Mesenchymal stem cell (in vitro differentiated cells and primary cell): Measurements from ENCODE around the gene CCDC51.

Experiments used
- DNase-seq: peaks from one replicate; pipeline ENCODE4 v3.0.0-alpha.2; 2013
- H2AFZ ChIP-seq: one replicate; pipeline ENCODE4 v1.6.1; 2013; ENCODE audit warnings: low read depth, mild to moderate bottlenecking, control low read depth, inconsistent platforms, low read length, moderate library complexity
- H2AK5ac ChIP-seq: 2 replicates; pipeline ENCODE4 v1.6.1; 2013; ENCODE audit warnings: low read length, moderate library complexity, mild to moderate bottlenecking, inconsistent platforms; ENCODE audit not compliant: severe bottlenecking
- H2BK120ac ChIP-seq: one replicate; pipeline ENCODE4 v1.6.1; 2013; ENCODE audit warnings: low read depth, mild to moderate bottlenecking, inconsistent platforms, low read length, moderate library complexity
- H2BK12ac ChIP-seq, 2 experiments: one replicate each; pipeline ENCODE4 v1.6.1; 2013; ENCODE audit warnings: inconsistent platforms in 2 of 2, low read length in 2 of 2, mild to moderate bottlenecking in 2 of 2, moderate library complexity in 2 of 2, control low read depth in 1 of 2
- H2BK15ac ChIP-seq: one replicate; pipeline ENCODE4 v1.6.1; 2013; ENCODE audit warnings: mild to moderate bottlenecking, low read depth, inconsistent platforms; ENCODE audit not compliant: poor library complexity, severe bottlenecking
- H2BK5ac ChIP-seq: 2 replicates; pipeline ENCODE4 v1.6.1; 2013; ENCODE audit warnings: low read depth, mild to moderate bottlenecking, low read length, control low read depth, inconsistent platforms; ENCODE audit not compliant: poor library complexity, severe bottlenecking
- H3K14ac ChIP-seq, 2 experiments: one replicate each; pipeline ENCODE4 v1.6.1; 2013; ENCODE audit warnings: inconsistent platforms in 2 of 2, low read length in 2 of 2, control low read depth in 1 of 2, mild to moderate bottlenecking in 1 of 2, moderate library complexity in 1 of 2
- H3K18ac ChIP-seq, 2 experiments: one replicate each; pipeline ENCODE4 v1.6.1; 2013; ENCODE audit warnings: inconsistent platforms in 2 of 2, low read length in 2 of 2, control low read depth in 1 of 2, low read depth in 1 of 2, mild to moderate bottlenecking in 1 of 2
- H3K23ac ChIP-seq, 2 experiments: one replicate each; pipeline ENCODE4 v1.6.1; 2013; ENCODE audit warnings: inconsistent platforms in 2 of 2, low read length in 2 of 2, mild to moderate bottlenecking in 2 of 2, moderate library complexity in 2 of 2, control low read depth in 1 of 2
- H3K27ac ChIP-seq: 2 replicates; pipeline ENCODE4 v1.5.1; 2013; ENCODE audit warnings: mild to moderate bottlenecking, moderate library complexity, low read length, control low read depth, inconsistent platforms; ENCODE audit not compliant: poor library complexity, severe bottlenecking
- H3K27me3 ChIP-seq, 2 experiments: 2 replicates each; pipeline versions ENCODE4 v1.6.1 to v1.7.0; 2013; ENCODE audit warnings: low read length in 2 of 2, mild to moderate bottlenecking in 2 of 2, moderate library complexity in 2 of 2, control low read depth in 1 of 2, inconsistent platforms in 1 of 2; ENCODE audit not compliant: control insufficient read depth in 1 of 2, insufficient read depth in 1 of 2
- H3K36me3 ChIP-seq, 2 experiments: 2 replicates each; pipeline versions ENCODE4 v1.6.1 to v1.7.0; 2013; ENCODE audit warnings: low read length in 2 of 2, control low read depth in 1 of 2, inconsistent platforms in 1 of 2, low read depth in 1 of 2, mild to moderate bottlenecking in 1 of 2; ENCODE audit not compliant: insufficient read depth in 2 of 2, control insufficient read depth in 1 of 2
- H3K4ac ChIP-seq, 2 experiments: one replicate each; pipeline ENCODE4 v1.6.1; 2013; ENCODE audit warnings: inconsistent platforms in 2 of 2, low read length in 2 of 2, mild to moderate bottlenecking in 2 of 2, moderate library complexity in 2 of 2, control low read depth in 1 of 2, low read depth in 1 of 2
- H3K4me1 ChIP-seq: 2 replicates; pipeline ENCODE4 v1.6.1; 2013; ENCODE audit warnings: low read depth, low read length, control low read depth; ENCODE audit not compliant: control insufficient read depth, insufficient read depth
- H3K4me2 ChIP-seq: 2 replicates; pipeline ENCODE4 v1.6.1; 2013; ENCODE audit warnings: low read length, mild to moderate bottlenecking, inconsistent platforms; ENCODE audit not compliant: poor library complexity, severe bottlenecking
- H3K4me3 ChIP-seq, 2 experiments: 2 replicates each; pipeline versions ENCODE4 v1.5.1 to v1.7.0; 2013; ENCODE audit warnings: low read length in 2 of 2, mild to moderate bottlenecking in 2 of 2, control low read depth in 1 of 2, low read depth in 1 of 2; ENCODE audit not compliant: insufficient read depth in 1 of 2
- H3K79me1 ChIP-seq: replicated peaks from 2 replicates; pipeline ENCODE4 v1.6.1; 2013; ENCODE audit warnings: mild to moderate bottlenecking, control low read depth, low read length, inconsistent platforms; ENCODE audit not compliant: poor library complexity, severe bottlenecking
- H3K9ac ChIP-seq: 2 replicates; pipeline ENCODE4 v1.7.0; 2013; ENCODE audit warnings: mild to moderate bottlenecking, low read length, moderate library complexity
- H3K9me3 ChIP-seq: 2 replicates; pipeline ENCODE4 v1.7.0; 2013; ENCODE audit warnings: mild to moderate bottlenecking, low read length; ENCODE audit not compliant: control insufficient read depth
- H4K8ac ChIP-seq: one replicate; pipeline ENCODE4 v1.6.1; 2013; ENCODE audit warnings: inconsistent platforms, mild to moderate bottlenecking, low read length, moderate library complexity
- H4K91ac ChIP-seq: one replicate; pipeline ENCODE4 v1.6.1; 2013; ENCODE audit warnings: mild to moderate bottlenecking, low read length, inconsistent platforms
- WGBS: methylation state at CpG from one replicate; pipeline ENCODE4 v1.1.7; 2013; ENCODE audit warnings: mixed read lengths; 5-methylcytosine and 5-hydroxymethylcytosine counted together

The CCDC51 gene

GRCh38 chr3:48436855-48437254 lies 3.1 kb downstream of the CCDC51 start:
- H3K14ac ChIP-seq, result no peak overlapping the region
- 92% methylated on average over 7 of the region's 7 CpGs for WGBS
- no peak overlapping the region for H2AK5ac ChIP-seq
- H3K27ac ChIP-seq, result no peak overlapping the region
- H4K8ac ChIP-seq, result no peak overlapping the region
- H3K9ac ChIP-seq, result no peak overlapping the region
- H3K9me3 ChIP-seq, result no peaks in the 10 kb centered on the region
- no peak overlapping the region for H4K91ac ChIP-seq
- H2BK15ac ChIP-seq, result no peak overlapping the region
- H3K23ac ChIP-seq, result no peak overlapping the region
- H3K4ac ChIP-seq, result no peak overlapping the region
- H3K18ac ChIP-seq, result no peak overlapping the region
- no peak overlapping the region for H3K4me3 ChIP-seq
- no peak overlapping the region for H3K4me2 ChIP-seq
- H2AFZ ChIP-seq, result no peak overlapping the region
- peaks cover 23% of the 10 kb centered on the region for H3K79me1 ChIP-seq
- H3K36me3 ChIP-seq, result peaks cover 21 to 28% of the 10 kb centered on the region in 2 experiments
- no peak overlapping the region for H2BK5ac ChIP-seq
- peaks cover 27% of the 10 kb centered on the region for H3K4me1 ChIP-seq
- DNase-seq, result no peak
- no peaks in the 10 kb centered on the region for H3K27me3 ChIP-seq
- H2BK12ac ChIP-seq, result no peak overlapping the region
- H2BK120ac ChIP-seq, result no peak overlapping the region

- no peaks in the 10 kb centered on the region for H3K9me3 ChIP-seq
- H2BK12ac ChIP-seq, result no peak overlapping the region
- no peak overlapping the region for H2BK120ac ChIP-seq
- no peak overlapping the region for H3K4me2 ChIP-seq
- H3K79me1 ChIP-seq, result peaks cover 21% of the 10 kb centered on the region
- H3K18ac ChIP-seq, result no peak overlapping the region
- H3K27ac ChIP-seq, result no peak overlapping the region
- peaks cover 21 to 26% of the 10 kb centered on the region in 2 experiments for H3K36me3 ChIP-seq
- DNase-seq, result no peak
- no peak overlapping the region for H3K4me3 ChIP-seq
- no peak overlapping the region for H3K14ac ChIP-seq
- H3K27me3 ChIP-seq, result no peaks in the 10 kb centered on the region
- no peak overlapping the region for H3K9ac ChIP-seq
- H3K23ac ChIP-seq, result no peak overlapping the region
- H4K8ac ChIP-seq, result no peak overlapping the region
- no peak overlapping the region for H2AFZ ChIP-seq
- no peak overlapping the region for H4K91ac ChIP-seq
- H2BK5ac ChIP-seq, result no peak overlapping the region
- H3K4me1 ChIP-seq, result peaks cover 25% of the 10 kb centered on the region
- H2AK5ac ChIP-seq, result no peak overlapping the region
- peak overlapping the region; percentile 44 for H2BK15ac ChIP-seq
- H3K4ac ChIP-seq, result no peak overlapping the region
- 41% methylated on average over 1 of the region's 1 CpG for WGBS
Observed at GRCh38 chr3:48436477-48436787, 3.5 kb downstream of the CCDC51 start.

- no peak overlapping the region for H3K4me3 ChIP-seq
- no peak overlapping the region for H2BK15ac ChIP-seq
- DNase-seq, result peak; percentile 84
- H3K27me3 ChIP-seq, result no peaks in the 10 kb centered on the region
- no peak overlapping the region for H3K23ac ChIP-seq
- H3K36me3 ChIP-seq, result peaks cover 24% of the 10 kb centered on the region in 2 experiments
- H3K4me1 ChIP-seq, result peaks cover 25% of the 10 kb centered on the region
- no peak overlapping the region for H2AK5ac ChIP-seq
- no peak overlapping the region for H3K4me2 ChIP-seq
- H2BK5ac ChIP-seq, result no peak overlapping the region
- peak overlapping the region; percentile 72 for H3K9ac ChIP-seq
- H3K18ac ChIP-seq, result no peak overlapping the region
- no peak overlapping the region for H2AFZ ChIP-seq
- no peak overlapping the region for H2BK120ac ChIP-seq
- H3K9me3 ChIP-seq, result no peaks in the 10 kb centered on the region
- peaks cover 21% of the 10 kb centered on the region for H3K79me1 ChIP-seq
- H3K14ac ChIP-seq, result no peak overlapping the region
- no peak overlapping the region for H4K91ac ChIP-seq
- no peak overlapping the region for H2BK12ac ChIP-seq
- no peak overlapping the region for H3K4ac ChIP-seq
- no peak overlapping the region for H4K8ac ChIP-seq
- 48% methylated on average over 7 of the region's 7 CpGs for WGBS
- H3K27ac ChIP-seq, result no peak overlapping the region
Observed at GRCh38 chr3:48435774-48436476, 4.0 kb downstream of the CCDC51 start.

- H2BK5ac ChIP-seq, result no peak overlapping the region
- H3K9ac ChIP-seq, result peak overlapping the region; percentile 72
- H3K14ac ChIP-seq, result no peak overlapping the region
- no peak for DNase-seq
- H3K23ac ChIP-seq, result no peak overlapping the region
- H3K79me1 ChIP-seq, result peaks cover 21% of the 10 kb centered on the region
- H3K4ac ChIP-seq, result no peak overlapping the region
- H3K4me3 ChIP-seq, result no peak overlapping the region
- H4K91ac ChIP-seq, result no peak overlapping the region
- H4K8ac ChIP-seq, result peak overlapping the region; percentile 0
- peaks cover 30% of the 10 kb centered on the region for H3K4me1 ChIP-seq
- no peak overlapping the region for H2BK15ac ChIP-seq
- H3K4me2 ChIP-seq, result no peak overlapping the region
- H3K9me3 ChIP-seq, result no peaks in the 10 kb centered on the region
- WGBS, result 88% methylated on average over 4 of the region's 4 CpGs
- no peak overlapping the region for H2BK120ac ChIP-seq
- no peak overlapping the region for H2AFZ ChIP-seq
- H3K27me3 ChIP-seq, result no peaks in the 10 kb centered on the region
- H3K18ac ChIP-seq, result no peak overlapping the region
- H3K36me3 ChIP-seq, result peaks cover 24 to 29% of the 10 kb centered on the region in 2 experiments
- H2AK5ac ChIP-seq, result no peak overlapping the region
- no peak overlapping the region for H3K27ac ChIP-seq
- H2BK12ac ChIP-seq, result no peak overlapping the region
Observed at GRCh38 chr3:48435223-48435595, 4.7 kb downstream of the CCDC51 start.
